Measurements from ENCODE around the gene SPATA18.
A peak's percentile ranks its signal among the peaks of the same experiment; 100 is the strongest.

SPATA18 gene

GRCh38 chr4:52028970-52029369, 22.1 kb upstream of the SPATA18 start:
- no peak for TF ChIP-seq CTCF (conservative IDR thresholded peaks at IDR 0.05; ENCODE audit: control insufficient read depth, insufficient read depth, low read depth, low read length)
- DNase-seq (ENCODE audit: low read depth) = peak; percentile 67
- H3K4me3 ChIP-seq (ENCODE audit: control insufficient read depth, low read depth, low read length) = no peak overlapping the region

GRCh38 chr4:52032005-52032404, 19.1 kb upstream of the SPATA18 start:
- H3K4me3 ChIP-seq (ENCODE audit: control insufficient read depth, low read depth, low read length) = no peak overlapping the region
- DNase-seq (ENCODE audit: low read depth) = no peak
- no peak for TF ChIP-seq CTCF (conservative IDR thresholded peaks at IDR 0.05; ENCODE audit: control insufficient read depth, insufficient read depth, low read depth, low read length)

GRCh38 chr4:52035190-52035589, 15.9 kb upstream of the SPATA18 start:
- no peak for TF ChIP-seq CTCF (conservative IDR thresholded peaks at IDR 0.05; ENCODE audit: control insufficient read depth, insufficient read depth, low read depth, low read length)
- no peak for DNase-seq (ENCODE audit: low read depth)

GRCh38 chr4:52036886-52037530, 14.1 kb upstream of the SPATA18 start:
- no peak for TF ChIP-seq CTCF (conservative IDR thresholded peaks at IDR 0.05; ENCODE audit: control insufficient read depth, insufficient read depth, low read depth, low read length)
- H3K4me3 ChIP-seq (ENCODE audit: control insufficient read depth, low read depth, low read length) = peak overlapping the region; percentile 78
- DNase-seq (ENCODE audit: low read depth) = peak; percentile 41

More at GRCh38 chr4:52035190-52035589, 15.9 kb upstream of the SPATA18 start:
- H3K4me3 ChIP-seq (ENCODE audit: control insufficient read depth, low read depth, low read length) = no peak overlapping the region

GRCh38 chr4:52037689-52038102, 13.4 kb upstream of the SPATA18 start:
- no peak for TF ChIP-seq CTCF (conservative IDR thresholded peaks at IDR 0.05; ENCODE audit: control insufficient read depth, insufficient read depth, low read depth, low read length)
- DNase-seq (ENCODE audit: low read depth) = peak; percentile 46
- H3K4me3 ChIP-seq (ENCODE audit: control insufficient read depth, low read depth, low read length) = peak overlapping the region; percentile 78

- DNase-seq (ENCODE audit: low read depth) = peak; percentile 31
- TF ChIP-seq CTCF (conservative IDR thresholded peaks at IDR 0.05; ENCODE audit: control insufficient read depth, insufficient read depth, low read depth, low read length) = no peak
- peak within 1 kb of the TSS; percentile 78 for H3K4me3 ChIP-seq (ENCODE audit: control insufficient read depth, low read depth, low read length)
Observed at GRCh38 chr4:52038103-52038912, 12.8 kb upstream of the SPATA18 start, which contains the start of gene SGCB. TSS of gene SGCB (minus strand) at chr4:52038299. CDS start at chr4:52038259, 40 bp downstream.
